ENCODE data around the gene CUX1. TPM values are rescaled to one million over a fixed set of nuclear protein-coding genes. Genes with fewer than 3 reads are reported as not detected.

Gene CUX1
- total RNA-seq, 4 donors from 2014 or later = 42.8 to 59.0 (median 47.4) TPM

- no peak for TF ChIP-seq CTCF (IDR thresholded peaks at IDR 0.05; ENCODE audit: low read depth)
Observed at GRCh38 chr7:101856473-101857357, 39.3 kb downstream of the CUX1 start.

- no peak for TF ChIP-seq CTCF (IDR thresholded peaks at IDR 0.05; ENCODE audit: low read depth)
Observed at GRCh38 chr7:101857358-101857811, 40.0 kb downstream of the CUX1 start.

- TF ChIP-seq CTCF (IDR thresholded peaks at IDR 0.05; ENCODE audit: low read depth) = no peak
Observed at GRCh38 chr7:101858437-101859385, 41.3 kb downstream of the CUX1 start.

GRCh38 chr7:101859411-101860106, 42.1 kb downstream of the CUX1 start:
- no peak for TF ChIP-seq CTCF (IDR thresholded peaks at IDR 0.05; ENCODE audit: low read depth)

- no peak for TF ChIP-seq CTCF (IDR thresholded peaks at IDR 0.05; ENCODE audit: low read depth)
Observed at GRCh38 chr7:101860316-101861217, 43.1 kb downstream of the CUX1 start.

- no peak for TF ChIP-seq CTCF (IDR thresholded peaks at IDR 0.05; ENCODE audit: low read depth)
Observed at GRCh38 chr7:101861218-101861775, 43.9 kb downstream of the CUX1 start.

Measured in subcutaneous adipose tissue (tissue), 4 donors.